ENCODE results near the gene PLA2G2A.
"Not testable (repeated sequence)": the region's sequence is repeated elsewhere in the genome, so short reads cannot be mapped to it uniquely, and the experiment has no call there.

Gene PLA2G2A

GRCh38 chr1:19971664-19972063 lies 7.8 kb downstream of the PLA2G2A start:
- no peak for DNase-seq

DNA sequence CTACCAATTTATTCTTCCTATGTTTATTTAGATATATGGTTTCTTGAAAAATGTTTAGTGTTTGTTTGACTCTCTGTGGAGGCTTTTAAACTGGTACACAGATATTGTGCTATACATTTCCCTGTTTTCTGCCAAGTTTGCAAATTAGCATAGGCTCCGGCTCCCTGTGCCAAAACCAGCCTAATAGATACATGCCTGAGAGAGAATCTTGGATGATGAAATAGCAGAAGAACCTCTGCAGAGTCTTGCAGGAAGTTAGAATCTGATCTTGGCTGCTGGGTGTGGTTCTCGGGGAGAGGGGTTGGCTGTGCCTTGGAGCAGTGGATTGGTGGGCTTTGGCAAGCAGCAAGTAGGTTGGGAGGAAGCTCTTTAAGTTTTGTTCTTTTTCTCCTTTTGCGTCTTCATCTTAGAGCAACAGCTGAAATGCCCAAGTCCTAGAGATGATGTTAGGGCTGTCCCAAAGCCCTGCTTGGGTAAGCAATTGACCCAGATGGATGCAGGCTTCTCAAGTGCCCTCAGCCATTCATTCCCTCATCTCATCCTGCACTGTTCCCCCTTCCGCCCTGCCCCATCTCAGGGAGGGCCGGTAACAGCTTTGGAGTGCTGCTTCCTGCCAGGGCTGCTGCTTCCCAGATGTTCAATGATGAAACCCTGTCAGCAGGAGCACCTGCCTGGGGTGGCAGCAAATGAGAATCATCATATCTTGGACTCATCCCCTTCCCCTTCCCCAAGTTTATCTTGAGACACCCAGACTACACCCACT lies 9.3 kb downstream of the PLA2G2A start:
- DNase-seq = no peak

GRCh38 chr1:19967808-19968207 lies 11.6 kb downstream of the PLA2G2A start:
- DNase-seq = no peak

DNA sequence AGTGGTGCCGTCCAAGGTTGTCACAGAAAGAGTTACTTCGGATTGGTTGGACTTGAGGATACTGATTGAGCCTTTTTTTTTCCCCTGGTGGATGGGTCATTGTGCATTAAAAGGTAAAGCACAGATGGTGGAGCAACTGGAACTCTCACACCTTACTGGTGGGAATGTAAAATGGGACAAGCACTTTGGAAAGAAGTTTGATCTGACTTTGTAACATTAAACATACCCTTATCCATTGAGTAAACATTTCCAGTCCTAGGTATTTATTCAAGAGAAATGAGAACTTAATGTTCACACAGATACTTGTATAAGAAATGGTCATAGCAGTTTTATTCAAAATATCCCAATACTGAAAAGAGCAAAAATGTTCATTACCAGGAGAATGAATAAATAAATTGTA lies 14.9 kb downstream of the PLA2G2A start:
- no peak for DNase-seq

DNA sequence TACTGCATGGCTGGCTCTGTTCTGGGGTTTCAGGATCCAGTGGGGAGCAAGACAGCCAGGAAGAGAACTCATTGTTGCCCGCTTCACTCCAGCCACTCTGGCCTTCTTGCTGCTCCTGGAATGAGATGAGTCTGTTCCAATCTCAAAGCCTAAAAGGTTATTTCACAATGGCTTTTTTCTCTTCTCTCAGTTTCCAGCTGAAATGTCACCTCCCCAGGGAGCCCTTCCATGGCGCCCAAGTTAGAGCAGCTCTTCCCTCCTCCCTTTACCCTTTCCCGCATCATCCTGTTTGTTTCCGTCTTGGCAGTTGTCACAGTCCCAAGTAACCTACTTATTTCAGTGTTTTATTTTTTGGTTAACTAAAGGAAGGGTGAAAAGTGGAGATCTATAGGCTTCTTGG lies 15.8 kb downstream of the PLA2G2A start:
- DNase-seq = no peak

GRCh38 chr1:19960591-19960990 lies 18.8 kb downstream of the PLA2G2A start:
- DNase-seq = no peak

- DNase-seq = no peak
Measured at GRCh38 chr1:19957779-19958178, 21.6 kb downstream of the PLA2G2A start.

DNA sequence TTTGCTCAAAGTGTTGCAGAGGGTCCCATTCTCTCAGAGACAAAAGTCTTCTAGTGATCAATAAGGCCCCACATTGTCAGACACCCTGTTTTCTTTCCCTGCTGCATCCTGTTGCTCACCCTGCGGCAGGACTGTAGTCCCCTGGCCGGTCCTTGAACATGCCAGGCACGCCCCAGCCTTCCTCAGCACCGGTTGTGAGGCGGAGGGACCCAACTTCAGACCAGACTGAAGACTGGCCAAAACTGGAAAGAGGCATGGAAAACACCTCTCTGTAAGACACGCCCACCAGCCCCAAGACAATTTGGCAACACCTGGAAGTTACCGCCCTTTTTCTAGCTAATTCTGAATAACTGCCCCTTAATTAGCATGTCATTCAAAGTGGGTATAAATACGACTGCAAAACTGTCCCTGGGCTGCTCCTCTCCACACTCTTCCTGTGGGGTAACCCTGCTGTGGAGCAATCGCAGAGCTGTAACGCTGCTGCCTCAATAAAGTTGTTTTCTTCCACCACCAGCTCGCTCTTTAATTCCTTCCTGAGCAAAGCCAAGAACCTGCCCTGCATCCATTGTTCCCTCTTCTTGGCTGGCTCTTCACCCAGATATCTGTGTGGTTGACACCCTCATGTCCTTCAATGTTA lies 23.8 kb downstream of the PLA2G2A start:
- DNase-seq = no peak

GRCh38 chr1:19954059-19954458 lies 25.4 kb downstream of the PLA2G2A start:
- no peak for DNase-seq

GRCh38 chr1:19949016-19949415 lies 30.4 kb downstream of the PLA2G2A start:
- DNase-seq = no peak

DNA sequence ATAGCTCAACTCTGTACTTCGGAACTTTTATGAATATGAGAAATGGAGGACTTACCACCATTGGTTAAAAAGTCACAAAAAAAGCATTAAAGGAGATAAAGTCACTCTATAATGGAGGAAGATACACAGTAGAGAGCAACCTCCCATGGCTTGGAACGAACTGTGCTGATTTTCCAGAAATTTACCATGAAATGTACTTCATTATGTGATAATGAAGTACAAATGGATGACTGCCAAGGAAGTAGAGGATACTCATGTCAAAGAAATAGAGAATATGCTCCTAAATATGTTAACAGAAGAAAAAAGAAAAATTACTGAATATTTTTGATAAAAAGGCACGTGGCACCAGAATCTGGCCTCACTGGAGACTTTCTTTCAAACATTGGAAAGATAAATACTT lies 32.4 kb downstream of the PLA2G2A start:
- no peak for DNase-seq

DNA sequence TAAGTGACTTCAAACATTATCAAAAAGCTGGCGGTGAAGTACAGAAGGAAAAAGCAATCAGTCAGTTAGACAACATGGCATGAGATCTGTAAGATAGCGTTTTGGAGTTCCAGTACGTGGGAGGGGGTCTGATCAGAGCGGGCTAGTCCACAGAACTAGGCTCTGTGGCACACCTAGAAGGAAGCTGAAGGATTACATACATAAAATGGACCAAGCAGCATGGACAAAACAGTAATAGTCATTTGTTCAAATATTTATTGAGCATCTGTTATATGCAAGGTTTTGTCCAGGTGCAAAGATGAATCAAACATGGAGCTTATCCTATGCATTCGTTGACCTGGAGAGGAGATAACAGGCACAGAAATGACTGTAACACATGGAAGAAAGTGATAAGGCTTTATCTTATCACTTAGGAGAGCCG lies 33.1 kb downstream of the PLA2G2A start:
- DNase-seq = no peak

GRCh38 chr1:19945914-19946313 lies 33.5 kb downstream of the PLA2G2A start:
- no peak for DNase-seq

GRCh38 chr1:19942657-19943056 lies 36.8 kb downstream of the PLA2G2A start:
- no peak for DNase-seq

- DNase-seq = no peak
Measured at GRCh38 chr1:19942088-19942487, 37.3 kb downstream of the PLA2G2A start.

GRCh38 chr1:19941206-19941568 lies 38.2 kb downstream of the PLA2G2A start:
- no peak for DNase-seq

- DNase-seq = no peak
Measured at GRCh38 chr1:19940486-19941205, 38.8 kb downstream of the PLA2G2A start.

DNA sequence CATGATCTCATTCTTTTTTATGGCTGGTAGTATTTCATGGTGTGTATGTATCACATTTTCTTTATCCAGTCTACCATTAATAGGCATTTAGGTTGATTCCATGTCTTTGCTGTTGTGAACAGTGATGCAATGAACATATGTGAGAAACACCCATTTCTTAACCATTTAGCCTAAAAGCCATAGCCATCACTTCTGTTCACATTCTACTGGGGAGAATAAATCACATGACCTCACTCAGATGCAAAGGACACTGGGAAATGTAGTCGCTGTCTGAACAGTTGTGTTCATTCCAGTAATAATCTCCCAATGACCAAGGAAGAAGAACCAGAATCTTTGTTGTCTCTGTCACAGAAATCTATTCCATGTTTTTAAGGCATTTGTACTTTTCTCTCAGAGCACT lies 40.9 kb downstream of the PLA2G2A start:
- DNase-seq = no peak

DNA sequence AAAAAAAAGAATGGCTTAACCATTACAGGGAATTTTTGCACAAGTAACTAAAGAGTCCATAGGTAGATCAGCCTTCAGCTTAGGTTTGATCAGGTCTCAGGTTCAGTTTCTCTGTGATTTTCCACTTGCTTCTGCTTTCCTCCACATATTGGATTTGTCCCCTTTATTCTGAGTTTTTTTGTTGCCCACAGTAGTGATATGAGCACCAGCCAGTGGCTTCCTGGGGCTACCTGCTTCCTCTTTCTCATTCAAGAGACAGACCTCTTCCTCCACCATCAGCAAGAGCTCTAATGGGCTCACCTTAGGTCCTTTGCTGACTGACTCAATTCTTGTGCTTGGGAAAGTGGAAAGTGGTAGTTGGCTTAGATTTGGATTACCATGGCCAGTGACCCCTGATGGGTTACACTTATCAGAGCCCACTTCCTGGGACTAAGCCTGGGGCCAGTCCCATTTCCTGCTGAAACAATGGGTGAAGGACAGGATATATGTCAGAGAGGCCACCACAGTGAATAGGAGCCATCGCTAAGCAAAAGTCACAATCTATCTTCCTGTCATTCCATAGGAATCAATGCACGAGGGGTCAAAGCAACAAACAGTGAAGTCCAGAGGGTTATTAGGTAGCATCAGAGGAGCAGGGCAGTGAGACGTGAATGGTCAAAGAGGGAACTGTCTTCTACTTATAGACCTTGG lies 43.2 kb downstream of the PLA2G2A start:
- no peak for DNase-seq

DNA sequence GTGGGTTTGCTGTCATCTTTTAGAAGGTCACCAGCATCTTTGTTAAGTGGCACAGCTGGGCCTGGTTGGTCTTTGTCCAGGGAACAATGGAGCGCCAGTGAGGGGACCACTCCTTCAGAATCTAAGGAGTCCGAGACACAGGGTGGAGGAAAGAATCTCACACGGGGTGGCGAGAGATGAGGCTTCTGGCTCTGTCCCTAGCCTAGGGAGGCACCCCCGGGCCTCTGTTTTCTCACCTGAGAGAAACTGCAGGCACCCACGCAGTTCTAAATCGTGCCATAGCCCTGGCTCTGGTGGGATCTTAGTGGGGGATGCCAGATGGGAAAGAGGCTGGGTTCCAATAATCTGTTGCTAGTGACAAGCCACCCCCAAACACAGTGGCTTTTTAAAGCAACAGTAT lies 45.1 kb downstream of the PLA2G2A start:
- DNase-seq = no peak

DNA sequence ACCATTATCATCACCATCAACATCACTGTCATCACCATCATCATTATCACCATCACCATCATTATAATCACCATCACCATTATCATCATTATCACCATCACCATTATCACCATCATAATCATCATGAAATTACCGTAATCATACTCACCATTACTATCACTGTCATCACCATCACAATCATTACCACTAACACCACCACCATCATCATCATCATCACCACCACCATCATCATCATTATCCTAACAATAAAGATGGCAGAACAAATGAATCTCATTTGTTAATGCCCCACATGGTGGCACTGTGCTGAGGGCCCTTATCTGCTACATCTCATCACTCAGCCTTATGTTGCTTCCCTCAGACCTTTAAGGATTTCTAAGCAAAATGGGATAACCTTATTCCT lies 46.6 kb downstream of the PLA2G2A start:
- no peak for DNase-seq

GRCh38 chr1:19927130-19927421 lies 52.3 kb downstream of the PLA2G2A start:
- not testable (repeated sequence) for DNase-seq

DNA sequence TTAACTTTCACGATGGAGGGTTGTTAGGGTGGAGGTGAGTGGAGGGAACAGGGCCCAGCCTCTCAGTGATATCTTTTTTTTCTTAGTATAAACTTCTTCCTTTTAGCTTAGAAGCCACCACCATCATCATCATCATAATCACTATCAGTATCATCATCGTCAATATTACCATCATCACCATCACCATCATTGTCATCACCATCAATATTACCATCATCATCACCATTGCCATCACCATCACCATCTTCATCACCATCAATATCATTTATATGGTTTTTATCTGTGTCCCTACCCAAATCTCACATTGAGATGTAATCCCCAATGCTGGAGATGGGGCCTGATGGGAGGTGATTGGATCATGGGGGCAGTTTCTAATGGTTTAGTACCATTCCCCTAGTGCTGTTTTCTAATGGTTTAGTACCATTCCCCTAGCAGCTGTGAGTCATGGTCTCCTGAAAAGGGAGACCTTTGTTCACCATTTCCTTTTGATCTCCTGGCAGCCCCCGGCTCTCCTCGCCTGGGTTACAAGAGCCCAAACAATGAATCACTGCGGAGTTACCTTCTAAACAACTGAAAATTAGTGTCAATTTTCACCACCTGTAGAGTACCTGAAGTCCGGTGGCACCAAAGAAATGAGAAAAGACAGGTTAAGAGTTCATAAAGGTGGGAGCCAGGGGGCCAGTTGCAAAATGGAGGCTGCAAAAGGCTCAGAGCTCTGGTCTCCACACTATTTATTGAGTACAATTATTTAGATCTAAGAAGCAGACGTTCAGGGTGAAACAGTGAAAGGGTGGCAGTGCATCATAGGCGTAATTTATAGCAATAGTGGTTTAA lies 52.9 kb downstream of the PLA2G2A start:
- DNase-seq = no peak

Measured in SIG-M5 (cell line).